IPS-18a (cell line): ENCODE data around the gene RUNX1.

Experiments used
- H3K27ac ChIP-seq: one replicate; pipeline ENCODE4 v1.5.1; 2013; ENCODE audit warnings: low read length
- H3K27me3 ChIP-seq: one replicate; pipeline ENCODE4 v1.6.1; 2013; ENCODE audit warnings: mild to moderate bottlenecking, low read length; ENCODE audit not compliant: control insufficient read depth, insufficient read depth
- H3K36me3 ChIP-seq: one replicate; pipeline ENCODE4 v1.6.1; 2013; ENCODE audit warnings: low read depth, low read length; ENCODE audit not compliant: control insufficient read depth
- H3K4me1 ChIP-seq: one replicate; pipeline ENCODE4 v1.6.1; 2013; ENCODE audit warnings: low read depth, low read length; ENCODE audit not compliant: control insufficient read depth
- H3K4me3 ChIP-seq: one replicate; pipeline ENCODE4 v1.5.1; 2013; ENCODE audit warnings: low read length
- H3K9ac ChIP-seq: one replicate; pipeline ENCODE4 v1.6.1; 2013; ENCODE audit warnings: mild to moderate bottlenecking, low read length, moderate library complexity
- H3K9me3 ChIP-seq: one replicate; pipeline ENCODE4 v1.6.1; 2013; ENCODE audit warnings: low read depth, low read length; ENCODE audit not compliant: control insufficient read depth

Gene RUNX1

GRCh38 chr21:34933609-34934335 lies 115.3 kb downstream of the RUNX1 start:
- Histone ChIP-seq H3K9me3 (no peaks in the 10 kb centered on the region), H3K4me1 (no peaks in the 10 kb centered on the region), H3K27me3 (no peaks in the 10 kb centered on the region), H3K27ac (no peak overlapping the region), H3K36me3 (no peaks in the 10 kb centered on the region), H3K4me3 (no peak overlapping the region), H3K9ac (no peak overlapping the region)

- no peak overlapping the region for H3K27ac ChIP-seq
- H3K4me1 ChIP-seq = no peaks in the 10 kb centered on the region
- H3K36me3 ChIP-seq = no peaks in the 10 kb centered on the region
- no peak overlapping the region for H3K9ac ChIP-seq
- no peaks in the 10 kb centered on the region for H3K9me3 ChIP-seq
- H3K27me3 ChIP-seq = no peaks in the 10 kb centered on the region
- no peak overlapping the region for H3K4me3 ChIP-seq
These were observed 116.9 kb downstream of the RUNX1 start for GRCh38 chr21:34932233-34932632.

DNA sequence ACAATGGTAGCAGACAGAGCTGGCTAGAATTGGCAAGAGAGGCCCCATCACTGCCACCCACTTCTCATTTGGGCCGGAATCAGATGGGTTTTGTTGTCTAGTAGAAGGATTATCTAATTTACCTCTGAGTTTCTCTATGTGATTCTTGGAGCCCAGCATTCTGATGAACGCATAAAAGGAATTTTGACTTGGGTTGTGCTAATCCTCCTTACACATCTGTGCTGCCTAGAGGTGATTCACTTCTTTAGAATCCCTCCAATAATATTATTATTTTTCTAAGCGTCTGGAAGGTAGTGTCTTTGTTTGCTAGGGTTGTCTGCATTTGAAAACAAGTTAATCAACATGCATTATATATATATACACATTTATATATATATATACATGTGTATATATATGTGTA lies 118.1 kb downstream of the RUNX1 start:
- Histone ChIP-seq H3K4me3 (no peak overlapping the region), H3K9me3 (no peaks in the 10 kb centered on the region), H3K27me3 (no peaks in the 10 kb centered on the region), H3K27ac (no peak overlapping the region), H3K9ac (no peak overlapping the region), H3K36me3 (no peaks in the 10 kb centered on the region), H3K4me1 (no peaks in the 10 kb centered on the region)

DNA sequence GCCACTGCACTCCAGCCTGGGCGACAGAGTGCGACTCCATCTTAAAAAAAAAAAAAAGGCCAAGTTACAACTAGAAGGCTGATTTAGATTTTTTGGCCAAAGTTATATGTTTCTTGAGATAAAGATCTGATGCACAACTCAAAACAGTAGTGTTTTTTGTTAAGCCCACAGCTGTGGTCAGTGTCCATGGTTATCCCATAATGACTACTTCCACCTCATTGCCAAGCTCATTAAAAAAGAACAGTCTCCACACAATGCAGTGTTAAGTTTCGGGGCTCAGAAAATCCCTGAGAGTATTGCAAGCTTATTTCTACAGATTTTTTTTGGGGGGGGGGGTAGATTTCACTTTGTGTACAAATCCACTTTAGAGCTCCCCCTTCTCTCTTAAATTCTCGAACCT lies 120.5 kb downstream of the RUNX1 start:
- no peak overlapping the region for H3K27ac ChIP-seq
- no peak overlapping the region for H3K4me3 ChIP-seq
- H3K36me3 ChIP-seq = no peaks in the 10 kb centered on the region
- H3K9me3 ChIP-seq = no peaks in the 10 kb centered on the region
- H3K9ac ChIP-seq = no peak overlapping the region
- no peaks in the 10 kb centered on the region for H3K27me3 ChIP-seq
- H3K4me1 ChIP-seq = no peaks in the 10 kb centered on the region

- H3K9ac ChIP-seq = no peak overlapping the region
- H3K36me3 ChIP-seq = no peaks in the 10 kb centered on the region
- H3K27me3 ChIP-seq = no peaks in the 10 kb centered on the region
- H3K4me1 ChIP-seq = no peaks in the 10 kb centered on the region
- no peak overlapping the region for H3K27ac ChIP-seq
- no peaks in the 10 kb centered on the region for H3K9me3 ChIP-seq
- H3K4me3 ChIP-seq = no peak overlapping the region
These were observed 121.1 kb downstream of the RUNX1 start for GRCh38 chr21:34927992-34928391.

DNA sequence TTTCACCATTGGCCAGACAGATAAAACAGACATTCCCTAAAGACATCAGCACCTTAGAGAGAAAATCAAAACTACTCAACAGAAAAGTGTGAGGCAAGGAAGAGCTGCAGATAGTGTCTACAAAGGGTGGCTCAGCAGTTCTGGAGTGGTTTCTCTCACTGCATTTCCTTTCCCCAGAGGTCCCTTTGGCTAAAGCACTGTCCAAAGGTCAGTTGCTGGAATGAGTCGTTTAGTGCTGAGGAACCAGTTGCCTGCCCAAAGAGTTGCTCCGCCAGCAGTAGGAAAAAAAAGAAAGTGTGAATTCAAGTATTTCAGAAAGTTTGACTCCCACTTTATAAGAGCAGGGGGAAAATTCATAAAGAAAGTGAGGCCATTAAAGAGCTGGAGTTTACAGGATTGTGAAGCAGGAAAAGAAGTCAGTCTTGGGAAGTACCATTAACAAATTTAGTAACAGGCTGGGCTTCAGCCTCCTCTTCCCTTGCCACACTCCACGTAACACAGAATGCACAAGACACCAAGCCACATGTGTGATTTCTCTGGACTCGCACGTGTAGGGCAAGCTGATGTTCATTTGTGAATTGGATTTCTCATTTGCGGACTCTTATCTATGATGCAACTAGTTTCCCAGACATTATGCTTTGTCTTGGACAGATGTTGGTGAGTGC lies 122.2 kb downstream of the RUNX1 start:
- Histone ChIP-seq H3K9me3 (no peaks in the 10 kb centered on the region), H3K27me3 (no peaks in the 10 kb centered on the region), H3K36me3 (no peaks in the 10 kb centered on the region), H3K27ac (no peak overlapping the region), H3K4me3 (no peak overlapping the region), H3K9ac (no peak overlapping the region), H3K4me1 (no peaks in the 10 kb centered on the region)

- no peaks in the 10 kb centered on the region for H3K4me1 ChIP-seq
- no peaks in the 10 kb centered on the region for H3K36me3 ChIP-seq
- no peak overlapping the region for H3K9ac ChIP-seq
- no peak overlapping the region for H3K27ac ChIP-seq
- no peaks in the 10 kb centered on the region for H3K27me3 ChIP-seq
- H3K9me3 ChIP-seq = no peaks in the 10 kb centered on the region
- H3K4me3 ChIP-seq = no peak overlapping the region
These were observed 123.5 kb downstream of the RUNX1 start for GRCh38 chr21:34925597-34925996.

- Histone ChIP-seq H3K27me3 (no peaks in the 10 kb centered on the region), H3K9ac (no peak overlapping the region), H3K27ac (no peak overlapping the region), H3K36me3 (no peaks in the 10 kb centered on the region), H3K9me3 (no peaks in the 10 kb centered on the region), H3K4me1 (no peaks in the 10 kb centered on the region), H3K4me3 (no peak overlapping the region)
These were observed 124.2 kb downstream of the RUNX1 start for GRCh38 chr21:34924771-34925419.

- Histone ChIP-seq H3K9ac (no peak overlapping the region), H3K27me3 (no peaks in the 10 kb centered on the region), H3K36me3 (no peaks in the 10 kb centered on the region), H3K4me3 (no peak overlapping the region), H3K4me1 (no peaks in the 10 kb centered on the region), H3K27ac (no peak overlapping the region), H3K9me3 (no peaks in the 10 kb centered on the region)
These were observed 124.9 kb downstream of the RUNX1 start for GRCh38 chr21:34924194-34924593.

DNA sequence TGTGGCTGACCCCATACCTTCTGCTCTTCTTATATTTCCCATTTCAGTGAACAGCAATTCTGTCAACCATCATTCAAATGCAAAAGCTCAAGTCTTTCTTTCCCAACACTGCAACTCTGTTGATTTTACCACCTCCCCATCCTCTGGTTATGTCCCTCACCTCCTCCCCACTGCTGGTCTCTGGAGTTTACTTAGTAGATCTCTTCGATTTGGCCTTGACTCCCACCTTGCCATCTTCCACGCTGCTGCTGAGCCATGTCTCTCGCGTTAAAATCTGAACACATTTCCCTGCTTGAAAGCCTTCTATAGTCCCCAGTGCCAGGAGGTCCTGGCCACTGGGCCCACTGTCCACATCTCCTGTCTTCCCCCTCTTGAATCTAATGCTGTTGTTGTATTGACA lies 125.5 kb downstream of the RUNX1 start:
- Histone ChIP-seq H3K9ac (no peak overlapping the region), H3K4me3 (no peak overlapping the region), H3K36me3 (no peaks in the 10 kb centered on the region), H3K27me3 (no peaks in the 10 kb centered on the region), H3K27ac (no peak overlapping the region), H3K9me3 (no peaks in the 10 kb centered on the region), H3K4me1 (no peaks in the 10 kb centered on the region)

- no peak overlapping the region for H3K27ac ChIP-seq
- H3K9ac ChIP-seq = no peak overlapping the region
- H3K4me3 ChIP-seq = no peak overlapping the region
- no peaks in the 10 kb centered on the region for H3K36me3 ChIP-seq
- H3K27me3 ChIP-seq = no peaks in the 10 kb centered on the region
- H3K4me1 ChIP-seq = no peaks in the 10 kb centered on the region
- H3K9me3 ChIP-seq = no peaks in the 10 kb centered on the region
These were observed 125.9 kb downstream of the RUNX1 start for GRCh38 chr21:34923202-34923601.

DNA sequence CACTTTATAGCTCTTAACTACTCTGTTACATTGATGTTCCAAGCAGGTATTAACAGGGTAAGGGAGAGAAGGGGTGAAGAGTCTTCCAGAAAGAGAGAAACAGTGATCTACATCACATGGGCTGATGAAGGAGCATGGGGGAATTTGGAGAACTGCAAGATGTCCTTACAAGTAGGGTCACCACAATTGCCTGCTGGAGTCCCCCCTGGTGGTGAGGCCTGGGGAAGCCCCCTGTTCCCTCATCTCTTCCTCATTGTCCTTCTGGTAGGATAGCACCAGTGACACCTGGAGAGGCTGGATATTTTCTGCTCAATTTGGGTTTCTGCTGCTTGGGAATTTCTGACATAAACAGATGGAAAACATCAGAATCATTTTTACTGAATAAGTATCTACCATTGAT lies 126.6 kb downstream of the RUNX1 start:
- no peak overlapping the region for H3K27ac ChIP-seq
- no peaks in the 10 kb centered on the region for H3K27me3 ChIP-seq
- no peaks in the 10 kb centered on the region for H3K4me1 ChIP-seq
- no peak overlapping the region for H3K9ac ChIP-seq
- H3K36me3 ChIP-seq = no peaks in the 10 kb centered on the region
- no peaks in the 10 kb centered on the region for H3K9me3 ChIP-seq
- H3K4me3 ChIP-seq = no peak overlapping the region
